ENCODE data around the gene NFKBIB.
"Not testable (repeated sequence)": the region's sequence is repeated elsewhere in the genome, so short reads cannot be mapped to it uniquely, and the experiment has no call there.

Gene NFKBIB

DNA sequence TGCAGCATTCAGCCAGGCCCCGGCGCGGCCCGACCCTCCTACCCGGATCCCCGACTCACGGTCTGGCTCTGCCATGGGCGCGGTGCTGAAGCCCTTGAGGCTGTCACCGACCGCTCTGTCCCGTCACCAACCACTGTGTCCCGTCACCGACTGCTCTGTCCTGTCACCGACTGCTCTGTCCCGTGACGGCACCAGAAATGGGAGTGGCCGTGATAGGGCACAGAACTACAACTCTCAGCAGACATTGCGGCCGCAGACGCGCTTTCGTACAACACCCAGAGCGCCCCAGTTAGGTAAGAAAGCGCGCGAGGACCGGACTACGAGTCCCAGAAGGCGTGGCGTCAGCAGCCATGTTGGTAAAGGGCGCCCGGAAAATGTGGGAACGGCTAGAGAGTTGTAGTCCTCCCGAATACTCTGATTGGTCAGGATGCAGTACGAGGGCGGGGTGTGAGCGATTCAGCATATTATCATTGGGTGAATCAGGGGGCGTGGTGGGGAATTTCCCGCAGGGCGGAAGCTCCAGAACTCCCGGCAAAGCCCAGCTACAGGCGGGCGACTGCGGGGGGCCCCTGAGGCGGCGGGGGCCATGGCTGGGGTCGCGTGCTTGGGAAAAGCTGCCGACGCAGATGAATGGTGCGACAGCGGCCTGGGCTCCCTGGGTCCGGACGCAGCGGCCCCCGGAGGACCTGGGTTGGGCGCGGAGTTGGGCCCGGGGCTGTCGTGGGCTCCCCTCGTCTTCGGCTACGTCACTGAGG, at the start of gene NFKBIB, which contains the start of gene SIRT2:
Gene NFKBIB (plus strand): TSS at position 523 of the 755 bp plus-strand sequence. CDS start 64 bp downstream, at position 587.
Gene SIRT2 (minus strand): TSS at position 172 of the 755 bp plus-strand sequence. CDS start 97 bp downstream, at position 75.
- peak; percentile 99 for DNase-seq

GRCh38 chr19:38850436-38850975, 49.3 kb upstream of the NFKBIB start:
- DNase-seq = no peak

- DNase-seq = peak; percentile 43
Measured at GRCh38 chr19:38850976-38851621, 48.7 kb upstream of the NFKBIB start.

GRCh38 chr19:38851622-38852230, 48.0 kb upstream of the NFKBIB start:
- peak; percentile 93 for DNase-seq

DNA sequence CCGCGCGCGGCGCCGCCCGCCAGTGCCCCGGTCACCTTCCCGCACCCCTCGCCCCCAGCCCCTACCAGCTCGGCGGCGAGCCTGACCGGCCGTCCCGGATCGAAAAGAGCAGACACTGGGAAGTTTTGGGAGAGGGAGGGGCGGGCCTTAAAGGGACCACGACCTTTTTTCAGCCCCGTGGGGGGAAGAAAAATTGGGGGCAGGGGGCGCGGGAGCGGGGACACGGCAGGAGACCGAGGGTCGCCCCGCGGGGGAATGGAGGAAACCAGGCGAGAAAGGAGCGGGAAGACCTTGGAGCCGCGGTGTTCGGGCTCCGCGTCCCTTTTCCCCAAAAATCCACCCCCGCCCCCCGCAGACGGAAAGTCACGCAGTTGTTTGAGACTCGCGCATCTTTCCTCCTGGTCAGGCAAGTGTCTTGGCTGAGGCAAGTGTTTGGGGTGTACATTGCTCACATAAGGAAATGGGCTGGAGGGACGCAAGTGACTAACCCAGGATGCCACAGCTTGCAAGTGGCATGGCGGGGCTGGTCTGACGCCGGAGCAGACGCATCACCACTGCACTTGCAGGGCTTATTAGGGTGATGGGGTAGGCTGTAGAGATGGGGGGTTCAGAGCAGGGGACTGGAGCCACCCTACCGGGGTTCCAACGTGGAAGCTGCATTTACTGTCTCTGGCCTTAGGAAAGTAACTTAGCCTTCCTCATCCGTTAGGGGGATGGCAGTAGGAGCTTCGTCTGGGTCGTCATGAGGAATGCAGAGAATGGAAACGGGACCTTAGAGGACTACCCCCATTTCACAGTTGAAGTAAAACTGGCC, 47.3 kb upstream of the NFKBIB start:
- DNase-seq = peak; percentile 76

DNA sequence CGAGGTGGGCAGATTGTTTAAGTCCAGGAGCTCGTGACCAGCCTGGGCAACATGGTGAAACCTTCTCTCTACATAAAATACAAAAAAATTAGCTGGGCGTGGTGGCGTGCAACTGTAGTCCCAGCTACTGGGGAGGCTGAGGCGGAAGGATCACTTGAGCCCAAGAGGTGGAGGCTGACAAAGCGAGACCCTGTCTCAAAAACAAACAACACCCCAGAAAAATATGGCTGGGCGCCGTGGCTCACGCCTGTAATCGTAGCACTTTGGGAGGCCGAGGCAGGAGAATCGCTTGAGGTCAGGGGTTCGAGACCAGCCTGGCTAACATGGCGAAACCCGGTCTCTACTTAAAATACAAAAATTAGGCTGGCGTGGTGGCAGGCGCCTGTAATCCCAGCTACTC, 46.6 kb upstream of the NFKBIB start:
- DNase-seq = no peak

DNA sequence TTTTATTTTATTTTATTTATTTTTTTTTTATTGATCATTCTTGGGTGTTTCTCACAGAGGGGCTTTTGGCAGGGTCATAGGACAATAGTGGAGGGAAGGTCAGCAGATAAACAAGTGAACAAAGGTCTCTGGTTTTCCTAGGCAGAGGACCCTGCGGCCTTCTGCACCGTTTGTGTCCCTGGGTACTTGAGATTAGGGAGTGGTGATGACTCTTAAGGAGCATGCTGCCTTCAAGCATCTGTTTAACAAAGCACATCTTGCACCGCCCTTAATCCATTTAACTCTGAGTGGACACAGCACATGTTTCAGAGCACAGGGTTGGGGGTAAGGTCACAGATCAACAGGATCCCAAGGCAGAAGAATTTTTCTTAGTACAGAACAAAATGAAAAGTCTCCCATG, 44.8 kb upstream of the NFKBIB start:
- not testable (repeated sequence) for DNase-seq

DNA sequence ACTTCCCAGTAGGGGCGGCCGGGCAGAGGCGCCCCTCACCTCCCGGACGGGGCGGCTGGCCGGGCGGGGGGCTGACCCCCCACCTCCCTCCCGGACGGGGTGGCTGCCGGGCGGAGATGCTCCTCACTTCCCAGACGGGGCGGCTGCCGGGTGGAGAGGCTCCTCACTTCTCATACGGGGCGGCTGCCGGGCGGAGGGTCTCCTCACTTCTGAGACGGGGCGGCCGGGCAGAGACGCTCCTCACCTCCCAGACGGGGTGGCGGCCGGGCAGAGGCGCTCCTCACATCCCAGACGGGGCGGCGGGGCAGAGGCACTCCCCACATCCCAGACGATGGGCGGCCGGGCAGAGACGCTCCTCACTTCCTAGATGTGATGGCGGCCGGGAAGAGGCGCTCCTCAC, 44.0 kb upstream of the NFKBIB start:
- DNase-seq = not testable (repeated sequence)

GRCh38 chr19:38856813-38857212, 43.0 kb upstream of the NFKBIB start:
- no peak for DNase-seq

DNA sequence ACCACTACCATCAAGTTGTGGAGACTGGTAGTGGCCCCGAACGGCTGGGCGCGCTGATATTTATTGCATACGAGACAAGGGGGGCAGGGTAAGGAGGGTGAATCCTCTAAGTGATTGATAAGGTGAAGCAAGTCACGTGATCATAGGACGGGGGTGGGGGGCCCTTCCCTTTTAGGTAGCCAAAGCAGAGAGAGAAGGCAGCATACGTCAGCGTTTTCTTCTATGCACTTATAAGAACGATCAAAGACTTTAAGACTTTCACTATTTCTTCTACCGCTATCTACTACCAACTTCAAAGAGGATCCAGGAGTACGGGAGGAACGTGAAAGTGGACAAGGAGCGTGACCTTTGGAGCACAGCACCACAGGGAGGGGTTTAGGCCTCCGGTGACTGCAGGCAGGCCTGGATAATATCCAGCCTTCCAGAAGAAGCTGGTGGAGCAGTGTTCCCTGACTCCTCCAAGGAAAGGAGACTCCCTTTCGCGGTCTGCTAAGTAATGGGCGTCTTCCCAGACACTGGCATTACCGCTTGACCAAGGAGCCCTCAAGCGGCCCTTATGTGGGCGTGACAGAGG, 40.1 kb upstream of the NFKBIB start:
- not testable (repeated sequence) for DNase-seq

DNA sequence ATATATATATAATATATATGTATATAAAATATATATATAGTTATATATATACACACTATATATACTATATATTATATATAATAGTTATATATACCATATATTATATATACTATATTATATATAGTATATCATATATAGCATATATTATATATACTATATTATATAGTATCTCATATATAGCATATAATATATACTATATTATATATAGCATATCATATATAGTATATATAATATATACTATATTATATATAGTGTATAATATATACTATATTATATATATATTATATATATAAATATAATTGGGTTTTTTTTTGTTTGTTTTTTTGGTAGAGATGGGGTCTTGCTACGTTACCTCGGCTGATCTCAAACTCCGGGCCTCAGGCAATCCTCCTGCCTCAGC, 38.4 kb upstream of the NFKBIB start:
- DNase-seq = no peak

DNA sequence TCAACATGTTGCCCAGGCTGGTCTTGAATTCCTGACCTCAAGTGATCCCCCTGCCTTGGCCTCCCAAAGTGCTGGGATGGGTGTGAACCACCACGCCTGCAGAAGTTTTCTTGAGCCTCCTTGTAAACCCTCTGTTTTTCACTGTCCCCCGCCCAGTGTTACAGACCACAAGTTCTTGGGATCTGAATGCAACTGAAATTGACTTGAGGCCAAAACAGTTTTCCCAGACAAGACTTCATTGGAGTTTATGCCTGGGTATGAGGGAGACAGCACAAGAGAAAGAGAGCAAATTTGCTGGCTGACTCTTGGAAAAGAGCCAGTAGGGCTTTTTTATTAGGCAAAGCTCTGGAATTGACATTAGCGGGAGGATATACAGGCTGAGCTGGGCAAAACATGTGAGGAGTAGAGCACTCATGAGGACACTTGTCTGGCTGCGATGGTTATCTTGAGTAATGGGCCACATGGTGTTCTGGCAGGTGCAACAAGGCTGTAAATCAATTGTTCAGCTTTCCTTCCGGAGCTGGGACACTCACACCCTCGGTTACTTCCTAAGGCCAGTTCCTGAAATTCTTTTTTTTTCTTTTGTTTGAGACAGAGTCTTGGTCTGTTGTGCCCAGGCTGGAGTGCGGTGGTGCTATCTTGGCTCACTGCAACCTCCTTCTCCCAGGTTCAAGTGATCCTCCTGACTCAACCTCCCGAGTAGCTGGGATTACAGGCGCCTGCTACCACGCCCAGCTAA, 37.3 kb upstream of the NFKBIB start:
- no peak for DNase-seq

- DNase-seq = no peak
Measured at GRCh38 chr19:38867171-38867780, 32.5 kb upstream of the NFKBIB start.

DNA sequence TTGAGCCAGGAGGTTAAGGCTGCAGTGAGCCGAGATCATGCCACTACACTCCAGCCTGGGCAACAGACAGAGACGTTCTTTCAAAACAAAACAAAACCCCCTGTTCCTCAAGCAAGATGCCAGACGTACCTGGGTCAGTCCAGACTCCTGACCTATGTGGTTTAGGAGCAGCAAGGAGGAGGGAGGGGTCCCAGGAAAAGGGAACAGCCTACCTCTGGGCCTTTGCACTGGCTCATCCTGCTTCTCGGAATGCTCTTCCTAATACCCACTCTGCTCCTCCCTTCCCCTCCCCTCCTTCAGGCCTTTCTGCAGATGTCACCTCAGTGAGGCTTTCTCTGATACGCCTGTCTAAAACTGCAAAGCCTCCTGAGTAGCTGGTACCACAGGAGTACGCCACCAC, 31.2 kb upstream of the NFKBIB start:
- no peak for DNase-seq

GRCh38 chr19:38869160-38869835, 30.5 kb upstream of the NFKBIB start:
- DNase-seq = peak; percentile 58

GRCh38 chr19:38869836-38870607, 29.7 kb upstream of the NFKBIB start:
- peak; percentile 97 for DNase-seq

- no peak for DNase-seq
Measured at GRCh38 chr19:38870612-38871011, 29.2 kb upstream of the NFKBIB start.

DNA sequence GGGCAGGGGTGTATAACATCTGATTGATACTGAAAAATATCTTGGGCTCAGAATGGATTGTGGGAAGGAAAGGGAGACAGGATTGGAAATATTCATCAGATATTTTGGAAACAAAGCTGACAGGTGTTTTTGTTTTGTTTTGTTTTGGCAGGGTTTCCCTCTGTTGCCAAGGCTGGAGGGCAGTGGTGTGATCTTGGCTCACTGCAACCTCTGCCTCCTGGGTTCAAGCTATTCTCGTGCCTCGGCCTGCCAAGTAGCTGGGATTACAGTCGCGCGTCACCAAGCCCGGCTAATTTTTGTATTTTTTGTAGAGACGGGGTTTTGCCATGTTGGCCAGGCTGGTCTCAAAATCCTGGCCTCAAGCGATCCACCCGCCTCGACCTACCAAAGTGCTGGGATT, 26.4 kb upstream of the NFKBIB start:
- not testable (repeated sequence) for DNase-seq

- DNase-seq = no peak
Measured at GRCh38 chr19:38875656-38876395, 23.9 kb upstream of the NFKBIB start.

All from CD4-positive, alpha-beta T cell treated with Interleukin-6 for 4 hours (primary cell).